GM12878 (cell line): ENCODE data around the gene KRT71. TPM values are rescaled to one million over a fixed set of nuclear protein-coding genes. Genes with fewer than 3 reads are reported as not detected.

Experiments used
- ATAC-seq: fragments of 200-7000 bp; cut with Tn5 transposase; 3 replicates; pipeline ENCODE4 v1.9.1; 2020; ENCODE audit warnings: mild to moderate bottlenecking, moderate library complexity
- BruUV-seq: library from RNA; stranded (reverse); fragments of 400-500 nt; replicated peaks from 2 replicates; lab custom pipeline; 2021; lab: Mats Ljungman, UMichigan
- CTCF ChIA-PET: fragments of 300-600 bp; sonication (Branson Sonifier 250); formaldehyde crosslinking; extraction: SDS; loops from one replicate; lab custom pipeline; 2021; ENCODE audit warnings: inconsistent platforms; lab: Yijun Ruan, JAX
- POLR2A ChIA-PET: fragments of 350-600 bp; formaldehyde crosslinking; extraction: SDS; loops from one replicate; lab custom pipeline; 2021; ENCODE audit warnings: inconsistent platforms; lab: Charles Lee
- RAD21 ChIA-PET: fragments of 300-600 bp; sonication (Branson Sonifier 250); formaldehyde crosslinking; loops from one replicate; lab custom pipeline; 2023; ENCODE audit warnings: antibody characterized with exemption; ENCODE audit not compliant: unreplicated experiment; lab: Charles Lee
- SMC1A ChIA-PET: fragments of 300-600 bp; sonication (Branson Sonifier 250); formaldehyde crosslinking; loops from one replicate; lab custom pipeline; 2023; ENCODE audit not compliant: unreplicated experiment, uncharacterized antibody; lab: Charles Lee
- DNase-seq: peaks from one replicate; pipeline ENCODE4 v3.0.0-alpha.2; 2011; ENCODE audit warnings: low read depth, low spot score
- FAIRE-seq: peaks from 3 replicates; lab custom pipeline; 2011; peaks lifted over from hg19 to GRCh38; lab: Jason Lieb, UNC
- H2AFZ ChIP-seq: 2 replicates; pipeline ENCODE4 v1.6.0; 2011; ENCODE audit warnings: low read depth, low read length, control low read depth; ENCODE audit not compliant: control insufficient read depth
- H3K27ac ChIP-seq: 2 replicates; pipeline ENCODE4 v1.5.1; 2011; ENCODE audit warnings: control low read depth; ENCODE audit not compliant: control insufficient read depth, insufficient read depth
- H3K27me3 ChIP-seq, 2 experiments: replicated peaks in 1 of 2; 2 replicates each; pipeline versions ENCODE4 v1.6.0 to v1.6.1; 2011; ENCODE audit warnings: low read length in 1 of 2; ENCODE audit not compliant: control insufficient read depth in 2 of 2, insufficient read depth in 2 of 2
- H3K36me3 ChIP-seq, 2 experiments: 2 replicates each; pipeline ENCODE4 v1.5.1; 2011; ENCODE audit warnings: low read length in 1 of 2; ENCODE audit not compliant: control insufficient read depth in 2 of 2, insufficient read depth in 2 of 2
- H3K4me1 ChIP-seq: 2 replicates; pipeline ENCODE4 v1.6.1; 2011; ENCODE audit warnings: mild to moderate bottlenecking, low read length, moderate library complexity, mixed read lengths; ENCODE audit not compliant: control insufficient read depth, insufficient read depth
- H3K4me2 ChIP-seq: 2 replicates; pipeline ENCODE4 v1.6.0; 2011; ENCODE audit warnings: control low read depth; ENCODE audit not compliant: control insufficient read depth, insufficient read depth
- H3K4me3 ChIP-seq: fragments of 200-600 bp; sonication (generic); 2 replicates; pipeline ENCODE4 v1.5.1; 2016
- H3K79me2 ChIP-seq: 2 replicates; pipeline ENCODE4 v1.6.0; 2011; ENCODE audit warnings: low read length; ENCODE audit not compliant: control insufficient read depth, insufficient read depth
- H3K9ac ChIP-seq: 2 replicates; pipeline ENCODE4 v1.8.0; 2011; ENCODE audit warnings: low read length, control low read depth, mixed read lengths; ENCODE audit not compliant: control insufficient read depth, insufficient read depth
- H3K9me3 ChIP-seq: replicated peaks from 3 replicates; pipeline ENCODE4 v1.5.1; 2011; ENCODE audit warnings: mild to moderate bottlenecking, low read length; ENCODE audit not compliant: control insufficient read depth, insufficient read depth
- H4K20me1 ChIP-seq: 2 replicates; pipeline ENCODE4 v1.6.0; 2011; ENCODE audit not compliant: control insufficient read depth, insufficient read depth
- E2F4 ChIP-seq: IDR thresholded peaks from 2 replicates; pipeline ENCODE4 v1.6.1; 2012; ENCODE audit warnings: low read depth, low read length, improper control_type of control experiment
- FOXM1 ChIP-seq: IDR thresholded peaks from 2 replicates; pipeline ENCODE4 v1.6.1; 2012; ENCODE audit warnings: low read depth, mild to moderate bottlenecking, inconsistent platforms, low read length, moderate library complexity
- KAT2A ChIP-seq: conservative IDR thresholded peaks from 2 replicates; pipeline ENCODE4 v1.6.1; 2011; ENCODE audit warnings: low read depth, low read length; ENCODE audit not compliant: control insufficient read depth
- MEF2A ChIP-seq: IDR thresholded peaks from 2 replicates; pipeline ENCODE4 v1.6.1; 2011; ENCODE audit warnings: low read depth, mild to moderate bottlenecking, low read length, moderate library complexity; ENCODE audit not compliant: insufficient read depth
- NBN ChIP-seq: fragments of 450-650 bp; IDR thresholded peaks from 2 replicates; pipeline ENCODE4 v1.6.1; 2016
- NR2C2 ChIP-seq: IDR thresholded peaks from 2 replicates; pipeline ENCODE4 v1.6.1; 2011; ENCODE audit warnings: borderline replicate concordance, low read depth; ENCODE audit not compliant: control insufficient read depth, insufficient read length
- PAX5 ChIP-seq: IDR thresholded peaks from 2 replicates; pipeline ENCODE4 v1.6.1; 2011; ENCODE audit warnings: low read depth, low read length, borderline replicate concordance
- RELA ChIP-seq: fragments of 450-650 bp; IDR thresholded peaks from 2 replicates; pipeline ENCODE4 v1.8.0; 2014; ENCODE audit warnings: borderline replicate concordance; ENCODE audit not compliant: partially characterized antibody
- RELB ChIP-seq: fragments of 450-650 bp; IDR thresholded peaks from 2 replicates; pipeline ENCODE4 v1.6.1; 2017; ENCODE audit warnings: low read depth, mild to moderate bottlenecking, moderate library complexity
- ZNF592 ChIP-seq: fragments of 450-650 bp; IDR thresholded peaks from 2 replicates; pipeline ENCODE4 v1.6.1; 2017; ENCODE audit warnings: mild to moderate bottlenecking, moderate library complexity
- WGBS: methylation state at CpG from one replicate; pipeline ENCODE4 v1.1.6; 2016; ENCODE audit warnings: low lambda C conversion rate; ENCODE audit not compliant: insufficient replicate concordance, insufficient coverage; ENCODE audit errors: missing lambda C conversion rate; 5-methylcytosine and 5-hydroxymethylcytosine counted together
- in situ Hi-C: fragments of 300-500 bp; cut with MboI; formaldehyde crosslinking; loops from 9 replicates; pipeline ENCODE4 v1.14.3; 2018; ENCODE audit warnings: mixed read lengths
- intact Hi-C: fragments of 100-400 bp; cut with micrococcal nuclease; formaldehyde crosslinking; loops from one replicate; pipeline ENCODE4 v1.14.2; 2022; ENCODE audit not compliant: unreplicated experiment
- polyA plus RNA-seq, 11 experiments: library from polyadenylated mRNA; depleted of rRNA in 4 of 11; unstranded in 6 of 11; stranded (reverse) in 5 of 11; fragments of >200 nt; fragmentation: Nextera tagmentation in 4 of 11; fragmentation: Illumina TruSeq in 1 of 11; extraction: Ambion mirVana in 4 of 11; extraction: Trizol in 1 of 11; gene quantifications; 1 replicate in 1 of 11; 2 replicates in 10 of 11; pipeline versions ENCODE4 v1.2.1 to v1.2.3, GENCODE V29; 2011 to 2016; ENCODE audit warnings: inconsistent platforms in 2 of 11, missing spikeins in 2 of 11, low read depth in 1 of 11
- total RNA-seq, 4 experiments: library from RNA; depleted of rRNA in 3 of 4; stranded (reverse); fragments of >200 nt in 3 of 4; fragmentation: Illumina TruSeq in 1 of 4; extraction: Trizol in 1 of 4; gene quantifications; 2 replicates each; pipeline versions ENCODE4 v1.2.1 to v1.2.3, GENCODE V29; 2013 to 2021

The KRT71 gene
- total and polyA plus RNA-seq, 10 of the 15 experiments (the other 5 are each of a cell fraction or from before 2014, with no cell fraction given) = not detected

- H3K9me3 ChIP-seq = no peaks in the 10 kb centered on the region
- H3K27me3 ChIP-seq = peaks cover 0 to 6% of the 10 kb centered on the region in 2 experiments; a peak in 2 of 4 replicates
- intact Hi-C loops (no loop called here), in situ Hi-C loops (no loop called here)
- H3K4me1 ChIP-seq = no peaks in the 10 kb centered on the region
- H2AFZ ChIP-seq = no peak overlapping the region
- H3K79me2 ChIP-seq = no peaks in the 10 kb centered on the region
- FAIRE-seq = no peak
- SMC1A ChIA-PET = no interaction called here
- H3K4me3 ChIP-seq = no peak overlapping the region
- CTCF ChIA-PET = no interaction called here
- POLR2A ChIA-PET = no interaction called here
- no peak overlapping the region for H3K9ac ChIP-seq
- TF ChIP-seq RELA = no peak
- no peak for TF ChIP-seq E2F4
- TF ChIP-seq MEF2A = no peak
- TF ChIP-seq NR2C2 = no peak
- no peak for TF ChIP-seq RELB
- no peak for TF ChIP-seq NBN
- no peak for TF ChIP-seq FOXM1
- TF ChIP-seq KAT2A = no peak
- no peak for TF ChIP-seq ZNF592
- no peak for TF ChIP-seq PAX5
- 11% methylated on average over 8 of the region's 8 CpGs for WGBS
- DNase-seq = no peak
- H3K36me3 ChIP-seq = no peaks in the 10 kb centered on the region
- no peak overlapping the region for H3K27ac ChIP-seq
- no peaks in the 10 kb centered on the region for H4K20me1 ChIP-seq
- RAD21 ChIA-PET = no interaction called here
- no TSS peak for BruUV-seq
- H3K4me2 ChIP-seq = no peak overlapping the region
- ATAC-seq = no peak
Measured at GRCh38 chr12:52528641-52529143, 24.3 kb downstream of the KRT71 start.
